H1 (cell line): ENCODE results near the gene DRAXIN. TPM values are rescaled to one million over a fixed set of nuclear protein-coding genes. Genes with fewer than 3 reads are reported as not detected.

Source experiments
- CTCF ChIA-PET: fragments of 300-600 bp; sonication (Branson Sonifier 250); formaldehyde crosslinking; loops from one replicate; lab custom pipeline; 2021; ENCODE audit not compliant: partially characterized antibody; lab: Charles Lee
- POLR2A ChIA-PET: fragments of 300-600 bp; sonication (Branson Sonifier 250); formaldehyde crosslinking; loops from one replicate; lab custom pipeline; 2021; ENCODE audit warnings: inconsistent platforms; ENCODE audit not compliant: partially characterized antibody; lab: Charles Lee
- DNase-seq, 2 experiments: peaks; one replicate each; pipeline versions ENCODE4 v3.0.0 to v3.0.0-alpha.2; 2010 to 2022; ENCODE audit warnings: low spot score in 2 of 2, low read depth in 1 of 2, mixed read lengths in 1 of 2
- FAIRE-seq: peaks from 2 replicates; lab custom pipeline; 2011; peaks lifted over from hg19 to GRCh38; lab: Jason Lieb, UNC
- H2AFZ ChIP-seq: 2 replicates; pipeline ENCODE4 v1.8.1; 2012; ENCODE audit warnings: low read length, inconsistent platforms
- H2AK5ac ChIP-seq: 2 replicates; pipeline ENCODE4 v1.6.1; 2013; ENCODE audit warnings: low read depth, low read length
- H2BK120ac ChIP-seq: replicated peaks from 2 replicates; pipeline ENCODE3; 2013; ENCODE audit warnings: low read depth, low read length, inconsistent platforms
- H2BK12ac ChIP-seq: 2 replicates; pipeline ENCODE4 v1.6.1; 2013; ENCODE audit warnings: low read depth, low read length
- H2BK15ac ChIP-seq: 2 replicates; pipeline ENCODE4 v1.6.1; 2013; ENCODE audit warnings: low read length
- H2BK20ac ChIP-seq: 2 replicates; pipeline ENCODE4 v1.6.1; 2013; ENCODE audit warnings: low read length
- H2BK5ac ChIP-seq: 2 replicates; pipeline ENCODE4 v1.6.1; 2013; ENCODE audit warnings: low read depth, low read length
- H3K14ac ChIP-seq: 2 replicates; pipeline ENCODE4 v1.6.1; 2013; ENCODE audit warnings: inconsistent platforms; ENCODE audit not compliant: insufficient read length
- H3K18ac ChIP-seq: 2 replicates; pipeline ENCODE4 v1.6.1; 2013; ENCODE audit warnings: low read length; ENCODE audit errors: extremely low read depth
- H3K23ac ChIP-seq: 2 replicates; pipeline ENCODE4 v1.6.1; 2013; ENCODE audit warnings: inconsistent platforms; ENCODE audit not compliant: insufficient read length
- H3K23me2 ChIP-seq: 2 replicates; pipeline ENCODE4 v1.6.1; 2013; ENCODE audit warnings: low read depth, low read length
- H3K27ac ChIP-seq: 2 replicates; pipeline ENCODE4 v1.6.1; 2011; ENCODE audit warnings: low read depth, low read length, inconsistent platforms
- H3K27me3 ChIP-seq, 4 experiments: replicated peaks in 1 of 4; 1 replicate in 1 of 4; 2 replicates in 3 of 4; pipeline versions ENCODE4 v1.6.1 to v1.8.1; 2011 to 2013; ENCODE audit warnings: low read length in 3 of 4, mild to moderate bottlenecking in 3 of 4, inconsistent platforms in 2 of 4, mixed read lengths in 2 of 4, moderate library complexity in 1 of 4; ENCODE audit not compliant: control insufficient read depth in 3 of 4, insufficient read depth in 3 of 4; ENCODE audit errors: extremely low read depth in 1 of 4
- H3K36me3 ChIP-seq, 4 experiments: 2 replicates each; pipeline versions ENCODE4 v1.6.1 to v1.8.1; 2011 to 2013; ENCODE audit warnings: mild to moderate bottlenecking in 4 of 4, low read length in 3 of 4, moderate library complexity in 2 of 4, control low read depth in 1 of 4, inconsistent platforms in 1 of 4; ENCODE audit not compliant: insufficient read depth in 4 of 4, control insufficient read depth in 2 of 4
- H3K4ac ChIP-seq: replicated peaks from 2 replicates; pipeline ENCODE3; 2013; ENCODE audit warnings: low read length, low read depth, mixed read lengths, inconsistent platforms; ENCODE audit not compliant: insufficient read length
- H3K4me1 ChIP-seq, 4 experiments: replicated peaks in 1 of 4; 1 replicate in 1 of 4; 2 replicates in 3 of 4; pipeline versions ENCODE4 v1.6.1 to v1.8.1; 2011 to 2013; ENCODE audit warnings: low read length in 3 of 4, inconsistent platforms in 2 of 4, mixed read lengths in 1 of 4; ENCODE audit not compliant: insufficient read depth in 4 of 4, control insufficient read depth in 3 of 4
- H3K4me2 ChIP-seq, 2 experiments: 2 replicates each; pipeline versions ENCODE4 v1.6.1 to v1.8.1; 2011 to 2013; ENCODE audit warnings: low read depth in 2 of 2, low read length in 2 of 2, control low read depth in 1 of 2, inconsistent platforms in 1 of 2, mild to moderate bottlenecking in 1 of 2; ENCODE audit not compliant: insufficient read depth in 1 of 2
- H3K4me3 ChIP-seq, 4 experiments: fragments of 200-600, 300-600 bp in 1 of 4; sonication (generic), shearing (Covaris generic), sonication (Bioruptor Twin) in 1 of 4; 2 replicates each; pipeline versions ENCODE4 v1.5.1 to v1.8.1; 2011 to 2016; ENCODE audit warnings: low read length in 4 of 4, low read depth in 3 of 4, control low read depth in 2 of 4, inconsistent platforms in 2 of 4, mild to moderate bottlenecking in 2 of 4, mixed read lengths in 1 of 4, moderate library complexity in 1 of 4; ENCODE audit not compliant: insufficient read depth in 2 of 4; ENCODE audit errors: extremely low read depth in 1 of 4
- H3K56ac ChIP-seq: replicated peaks from 2 replicates; pipeline ENCODE3; 2013; ENCODE audit warnings: low read depth, mild to moderate bottlenecking, mixed read lengths, low read length, inconsistent platforms; ENCODE audit not compliant: insufficient read length
- H3K79me1 ChIP-seq: 2 replicates; pipeline ENCODE4 v1.6.1; 2013; ENCODE audit warnings: low read depth, low read length, control low read depth
- H3K79me2 ChIP-seq, 2 experiments: 2 replicates each; pipeline versions ENCODE4 v1.6.1 to v1.8.1; 2012 to 2013; ENCODE audit warnings: low read length in 2 of 2, mild to moderate bottlenecking in 2 of 2, inconsistent platforms in 1 of 2; ENCODE audit not compliant: insufficient read depth in 2 of 2, control insufficient read depth in 1 of 2
- H3K9ac ChIP-seq, 4 experiments: replicated peaks in 1 of 4; 1 replicate in 1 of 4; 2 replicates in 3 of 4; pipeline versions ENCODE4 v1.6.1 to v1.8.1; 2011 to 2013; ENCODE audit warnings: low read depth in 3 of 4, low read length in 3 of 4, control low read depth in 2 of 4, mild to moderate bottlenecking in 2 of 4, moderate library complexity in 2 of 4, inconsistent platforms in 1 of 4; ENCODE audit errors: extremely low read depth in 1 of 4
- H3K9me3 ChIP-seq, 2 experiments: 2 replicates each; pipeline versions ENCODE4 v1.6.1 to v1.8.1; 2012 to 2013; ENCODE audit warnings: mild to moderate bottlenecking in 2 of 2, moderate library complexity in 2 of 2, control low read depth in 1 of 2, inconsistent platforms in 1 of 2, low read depth in 1 of 2, low read length in 1 of 2, mixed read lengths in 1 of 2; ENCODE audit not compliant: insufficient read depth in 2 of 2
- H4K20me1 ChIP-seq, 2 experiments: replicated peaks in 1 of 2; 2 replicates each; pipeline versions ENCODE3 to v1.8.1; 2011 to 2013; ENCODE audit warnings: inconsistent platforms in 2 of 2, low read length in 2 of 2, mild to moderate bottlenecking in 1 of 2; ENCODE audit not compliant: insufficient read depth in 2 of 2, control insufficient read depth in 1 of 2
- H4K5ac ChIP-seq: 2 replicates; pipeline ENCODE4 v1.6.1; 2013; ENCODE audit warnings: low read length, low read depth, mixed read lengths, inconsistent platforms; ENCODE audit not compliant: insufficient read length
- H4K8ac ChIP-seq: 2 replicates; pipeline ENCODE4 v1.8.0; 2013; ENCODE audit warnings: mild to moderate bottlenecking, moderate library complexity, low read length, inconsistent platforms; ENCODE audit not compliant: insufficient read depth; ENCODE audit errors: extremely low read depth
- H4K91ac ChIP-seq: replicated peaks from 2 replicates; pipeline ENCODE3; 2013; ENCODE audit warnings: low read length, mixed read lengths, inconsistent platforms; ENCODE audit not compliant: insufficient read length
- EZH2 ChIP-seq: fragments of 200-600 bp; sonication (generic); IDR thresholded peaks from 2 replicates; pipeline ENCODE4 v1.7.1; 2012; ENCODE audit warnings: low read depth, mild to moderate bottlenecking, moderate library complexity, low read length, inconsistent platforms; ENCODE audit not compliant: severe bottlenecking
- MAX ChIP-seq: IDR thresholded peaks from 2 replicates; pipeline ENCODE4 v1.6.1; 2012; ENCODE audit warnings: inconsistent platforms
- SP1 ChIP-seq: IDR thresholded peaks from 2 replicates; pipeline ENCODE4 v1.6.1; 2011; ENCODE audit warnings: low read depth, low read length
- TEAD4 ChIP-seq: IDR thresholded peaks from 2 replicates; pipeline ENCODE4 v1.6.1; 2012; ENCODE audit warnings: low read depth, low read length, inconsistent platforms, mixed read lengths
- WGBS, 2 experiments: shearing (Covaris generic) in 1 of 2; methylation state at CpG; one replicate each; pipeline versions ENCODE4 v1.1.6 to v1.1.7; 2013 to 2015; ENCODE audit warnings: low lambda C conversion rate in 2 of 2, mixed read lengths in 2 of 2, inconsistent platforms in 1 of 2, low coverage in 1 of 2, missing lambda C conversion rate in 1 of 2; ENCODE audit not compliant: insufficient replicate concordance in 2 of 2, insufficient coverage in 1 of 2, insufficient read length in 1 of 2; ENCODE audit errors: extremely low coverage in 1 of 2, missing lambda C conversion rate in 1 of 2; 5-methylcytosine and 5-hydroxymethylcytosine counted together
- polyA plus RNA-seq, 7 experiments: library from polyadenylated mRNA; depleted of rRNA in 3 of 7; stranded (reverse) in 5 of 7; unstranded in 2 of 7; fragments of >200 nt in 5 of 7; fragments of 200-250 nt in 2 of 7; gene quantifications; 1 replicate in 5 of 7; 2 replicates in 1 of 7; 4 replicates in 1 of 7; pipeline versions ENCODE4 v1.2.1 to v1.2.3, GENCODE V29; 2011 to 2013; ENCODE audit warnings: missing spikeins in 2 of 7, mixed read lengths in 2 of 7
- total RNA-seq: library from RNA; stranded (reverse); fragmentation: NEBNext Ultra II Directional; extraction: Animal tissue kit (Norgen Biotek cat#: 25700); gene quantifications from 2 replicates; pipeline ENCODE4 v1.2.1, GENCODE V29; 2021

DRAXIN gene
- total and polyA plus RNA-seq, 2 of the 8 experiments (the other 6 are each of a cell fraction or from before 2014, with no cell fraction given), result 4.6 to 17.6 TPM

GRCh38 chr1:11652203-11652780 lies 39.2 kb upstream of the DRAXIN start:
- Histone ChIP-seq H4K91ac (no peak overlapping the region), H3K9ac (no peak overlapping the region), H2AFZ (no peak overlapping the region), H2BK5ac (no peak overlapping the region), H4K5ac (no peak overlapping the region), H2BK20ac (no peak overlapping the region; the same call in 1 of the 2 replicates), H2BK120ac (no peak overlapping the region), H3K27me3 (peaks cover 0 to 4% (median 2%) of the 10 kb centered on the region in 4 experiments; a peak in 2 of 7 replicates), H2AK5ac (0 out of 2 replicates have a peak overlapping the region, but pooled peaks have one; percentile 7), H3K18ac (no peak overlapping the region), H3K9me3 (no peaks in the 10 kb centered on the region), H3K27ac (no peak overlapping the region), H3K4ac (no peak overlapping the region), H3K14ac (no peak overlapping the region), H2BK12ac (peak overlapping the region; percentile 18; the same call in 1 of the 2 replicates), H3K23me2 (peaks cover 10% of the 10 kb centered on the region; the same call in 1 of the 2 replicates), H4K8ac (no peak overlapping the region), H2BK15ac (0 out of 2 replicates have a peak overlapping the region, but pooled peaks have one; percentile 3), H3K4me2 (peak overlapping the region; percentile 76 to 95), H3K79me2 (peaks cover 0 to 7% of the 10 kb centered on the region in 2 experiments; a peak in 1 of 4 replicates), H3K56ac (no peak overlapping the region), H4K20me1 (peaks cover 3 to 15% of the 10 kb centered on the region in 2 experiments), H3K4me1 (peaks cover 6 to 41% (median 36%) of the 10 kb centered on the region in 4 experiments), H3K23ac (no peak overlapping the region), H3K36me3 (peaks cover 0 to 6% (median 2%) of the 10 kb centered on the region in 4 experiments; a peak in 3 of 8 replicates), H3K79me1 (peaks cover 3% of the 10 kb centered on the region), H3K4me3 (peak overlapping the region in 1 of 4 experiments; percentile 76; a peak in 2 of 8 replicates)
- DNase-seq, result peak in 1 of 2 experiments; percentile 42
- WGBS, 2 experiments, result 93% methylated on average over 8 of the region's 11 CpGs; no CpG with 5 or more reads in 1 of the 2 experiments
- ChIA-PET CTCF (interaction anchor here (0.6 to 4.4 kb wide), 18 partner anchors 8 to 510 kb away, joined by 3 to 25 read pairs (median 4); partner anchors contain the start of genes C1orf167, DISP3 and FBXO6), POLR2A (interaction anchor here (0.6 to 6.2 kb wide), 9 partner anchors 8 to 100 kb away, joined by 3 to 61 read pairs (median 6); partner anchors contain the start of genes FBXO6 and MAD2L2)
- FAIRE-seq, result no peak
- TF ChIP-seq SP1 (no peak), EZH2 (no peak), TEAD4 (no peak), MAX (no peak)
